GM10266 (cell line): ENCODE measurements around the gene RAB3C.

Source experiments
- DNase-seq: peaks from one replicate; pipeline ENCODE4 v3.0.0; 2012; ENCODE audit errors: extremely low spot score
- TF ChIP-seq, protein P1 (sequence below): IDR thresholded peaks from 2 replicates; pipeline ENCODE4 v1.5.1; 2012; ENCODE audit warnings: mild to moderate bottlenecking, low read depth; ENCODE audit not compliant: control insufficient read depth, insufficient read depth; ENCODE audit errors: missing control alignments

Gene RAB3C

DNA sequence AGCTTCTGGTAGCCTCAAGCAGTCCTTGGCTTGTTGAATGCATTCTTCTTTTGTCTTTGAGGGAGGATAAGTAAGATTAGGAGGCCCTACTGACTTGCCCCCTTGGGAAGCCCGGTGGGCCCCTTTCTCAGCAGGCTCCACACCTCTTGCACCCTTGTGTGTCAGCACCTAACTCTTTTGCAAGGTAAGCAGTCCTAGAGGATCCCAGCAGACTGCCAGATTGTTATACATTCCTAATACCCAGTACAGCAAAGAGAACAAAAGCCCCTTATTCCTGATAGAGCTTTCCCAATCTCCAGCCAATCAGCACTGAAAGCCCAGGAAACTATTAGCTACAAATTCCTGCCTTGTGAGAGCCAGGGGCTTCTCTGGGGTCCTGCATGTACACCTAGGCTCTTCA, 152.8 kb downstream of the RAB3C start:
- DNase-seq = no peak
- TF ChIP-seq, protein P1, sequence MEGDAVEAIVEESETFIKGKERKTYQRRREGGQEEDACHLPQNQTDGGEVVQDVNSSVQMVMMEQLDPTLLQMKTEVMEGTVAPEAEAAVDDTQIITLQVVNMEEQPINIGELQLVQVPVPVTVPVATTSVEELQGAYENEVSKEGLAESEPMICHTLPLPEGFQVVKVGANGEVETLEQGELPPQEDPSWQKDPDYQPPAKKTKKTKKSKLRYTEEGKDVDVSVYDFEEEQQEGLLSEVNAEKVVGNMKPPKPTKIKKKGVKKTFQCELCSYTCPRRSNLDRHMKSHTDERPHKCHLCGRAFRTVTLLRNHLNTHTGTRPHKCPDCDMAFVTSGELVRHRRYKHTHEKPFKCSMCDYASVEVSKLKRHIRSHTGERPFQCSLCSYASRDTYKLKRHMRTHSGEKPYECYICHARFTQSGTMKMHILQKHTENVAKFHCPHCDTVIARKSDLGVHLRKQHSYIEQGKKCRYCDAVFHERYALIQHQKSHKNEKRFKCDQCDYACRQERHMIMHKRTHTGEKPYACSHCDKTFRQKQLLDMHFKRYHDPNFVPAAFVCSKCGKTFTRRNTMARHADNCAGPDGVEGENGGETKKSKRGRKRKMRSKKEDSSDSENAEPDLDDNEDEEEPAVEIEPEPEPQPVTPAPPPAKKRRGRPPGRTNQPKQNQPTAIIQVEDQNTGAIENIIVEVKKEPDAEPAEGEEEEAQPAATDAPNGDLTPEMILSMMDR = no peak

DNA sequence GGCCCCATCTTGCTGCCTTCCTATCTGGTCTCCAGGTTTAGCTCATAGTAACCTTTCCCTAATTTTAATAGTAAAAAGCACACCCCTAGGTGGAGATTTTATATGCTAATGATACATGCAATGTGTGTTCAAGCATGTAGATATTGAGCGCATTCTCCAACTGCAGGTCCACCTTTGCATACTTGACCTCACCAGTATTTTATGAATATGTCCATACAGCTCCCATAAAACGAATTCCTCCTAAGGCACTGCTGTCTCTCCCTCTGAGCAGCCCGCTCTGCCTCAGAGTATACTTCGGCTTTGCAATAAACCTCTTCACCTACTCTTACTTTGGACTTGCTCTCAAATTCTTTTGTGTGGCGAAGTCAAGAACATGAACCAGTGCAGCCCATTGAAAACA, 153.3 kb downstream of the RAB3C start:
- TF ChIP-seq, protein P1 = no peak

DNA sequence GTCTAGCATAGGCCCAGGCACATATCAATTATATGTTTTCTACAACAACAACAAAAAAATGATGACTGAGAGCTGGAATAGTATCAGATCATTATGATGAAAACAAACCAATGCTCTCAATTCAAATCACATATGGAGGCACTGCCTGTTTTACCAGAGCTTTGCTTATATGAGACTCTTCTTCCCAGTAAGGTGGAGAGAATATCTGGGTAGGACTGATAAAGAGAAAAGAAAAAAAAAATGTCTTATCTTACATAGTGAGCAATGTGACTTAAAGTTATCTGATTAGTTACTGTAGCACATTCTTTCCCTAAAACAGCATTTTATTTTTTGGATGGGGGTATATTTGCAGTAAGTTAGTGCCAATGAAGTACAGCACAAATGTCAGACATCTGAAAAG, 154.8 kb downstream of the RAB3C start:
- TF ChIP-seq, protein P1 = no peak
- DNase-seq = no peak

More for the DNA sequence above, 153.3 kb downstream of the RAB3C start:
- no peak for DNase-seq

DNA sequence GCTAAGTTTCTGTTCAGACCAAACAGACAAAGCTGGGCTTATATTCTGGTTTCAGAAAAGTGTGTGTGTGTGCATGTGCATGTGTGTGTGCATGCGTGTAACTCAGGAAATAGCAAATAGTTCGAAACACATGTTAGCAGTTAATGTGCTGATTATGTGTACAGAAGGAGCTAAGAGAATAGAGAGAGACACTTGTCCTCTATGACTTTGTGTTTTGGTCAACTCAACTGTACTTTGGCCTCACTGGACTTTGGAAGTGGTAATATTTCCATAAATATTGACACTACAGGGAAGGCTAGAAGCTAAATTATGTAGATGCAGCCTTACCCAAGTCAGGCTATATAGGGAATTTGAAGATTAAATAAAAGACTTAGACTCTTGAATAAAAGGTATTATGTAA, 155.5 kb downstream of the RAB3C start:
- no peak for DNase-seq
- TF ChIP-seq, protein P1 = no peak

DNA sequence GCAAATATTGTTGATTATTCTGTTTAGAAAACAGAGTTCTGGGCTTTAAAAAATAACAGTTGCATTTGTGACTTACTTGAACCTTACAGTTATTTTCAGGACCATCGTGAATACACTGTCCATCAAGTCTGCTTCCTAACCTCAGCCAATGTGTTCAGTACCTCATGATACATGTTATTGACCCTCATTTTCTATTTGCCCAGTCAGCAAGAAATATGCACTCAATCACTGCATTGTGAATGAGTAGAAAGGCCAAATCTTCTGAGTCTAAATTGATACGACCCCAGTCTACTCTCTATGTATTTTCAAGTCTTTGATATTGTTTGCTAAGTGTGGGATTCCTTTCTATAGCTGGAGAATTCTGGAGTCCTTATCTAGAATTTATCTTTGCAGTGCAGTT, 156.2 kb downstream of the RAB3C start:
- no peak for DNase-seq
- TF ChIP-seq, protein P1 = no peak

DNA sequence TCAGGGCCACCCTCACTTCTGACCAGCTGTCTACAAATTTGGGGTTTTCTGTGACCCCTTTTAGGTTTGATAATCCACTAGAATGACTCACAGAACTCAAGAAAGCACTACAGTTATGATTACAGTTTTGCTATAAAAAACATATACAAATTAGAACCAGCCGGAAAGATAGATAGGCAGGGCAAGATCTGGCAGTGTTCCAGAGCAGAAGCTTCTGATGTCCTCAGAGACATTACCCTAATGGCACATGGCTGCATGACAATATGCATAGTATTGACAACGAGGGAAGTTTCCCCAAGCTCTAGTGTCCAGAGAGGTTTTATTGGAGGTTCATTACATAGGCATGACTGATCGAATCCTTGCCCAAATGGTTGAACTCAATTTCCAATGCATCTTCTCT, 158.1 kb downstream of the RAB3C start:
- TF ChIP-seq, protein P1 = no peak
- no peak for DNase-seq

DNA sequence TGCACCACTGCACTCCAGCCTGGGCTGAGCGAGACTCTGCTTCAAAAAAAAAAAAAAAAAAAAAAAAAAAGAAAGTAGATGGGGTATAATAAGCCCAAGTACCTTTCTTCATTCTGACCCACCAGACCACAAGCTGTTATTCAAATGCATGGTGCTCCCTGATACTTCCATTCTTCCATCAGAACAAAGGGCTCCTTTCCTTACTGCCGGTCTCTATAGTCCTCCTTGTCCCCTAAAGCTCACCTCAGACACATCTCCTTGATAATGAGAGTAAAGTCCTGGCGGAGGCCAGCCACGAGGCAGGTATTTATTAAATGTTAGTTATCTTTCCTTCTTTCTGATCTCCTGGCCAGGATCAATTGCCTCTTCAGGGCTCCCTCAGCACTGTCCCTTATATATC, 162.5 kb downstream of the RAB3C start:
- TF ChIP-seq, protein P1 = no peak

More for the DNA sequence above, 162.5 kb downstream of the RAB3C start:
- no peak for DNase-seq
